Measurements from ENCODE around the gene PLCZ1.

- TF ChIP-seq CTCF (IDR thresholded peaks at IDR 0.05) (no peak), POLR2A (IDR thresholded peaks at IDR 0.05) (no peak)
Measured at GRCh38 chr12:18721452-18721851, 16.4 kb downstream of the PLCZ1 start.

Data from thyroid gland (tissue), 4 donors.